OCI-LY7 (cell line): ENCODE data around the gene VWA2. TPM values are rescaled to one million over a fixed set of nuclear protein-coding genes. Genes with fewer than 3 reads are reported as not detected.

ENCODE experiments used
- BruUV-seq: library from RNA; stranded (reverse); fragments of 400-500 nt; replicated peaks from 2 replicates; lab custom pipeline; 2021; lab: Mats Ljungman, UMichigan
- CTCF ChIA-PET: fragments of 300-600 bp; sonication (Branson Sonifier 250); formaldehyde crosslinking; loops from one replicate; lab custom pipeline; 2022; ENCODE audit warnings: antibody characterized with exemption; ENCODE audit not compliant: unreplicated experiment; lab: Charles Lee
- POLR2A ChIA-PET: fragments of 300-600 bp; sonication (Branson Sonifier 250); formaldehyde crosslinking; loops from one replicate; lab custom pipeline; 2022; ENCODE audit warnings: antibody characterized with exemption; lab: Charles Lee
- DNase-seq: peaks from one replicate; pipeline ENCODE4 v3.0.0-alpha.2; 2015; ENCODE audit warnings: low spot score
- H2AFZ ChIP-seq: fragments of 200-600 bp; sonication (generic), shearing (Covaris generic); 2 replicates; pipeline ENCODE4 v1.6.1; 2014; ENCODE audit warnings: mild to moderate bottlenecking, antibody characterized with exemption, low read length, moderate library complexity
- H3K27ac ChIP-seq: fragments of 200-600 bp; sonication (generic); 2 replicates; pipeline ENCODE4 v1.5.1; 2014; ENCODE audit warnings: mixed run types, low read depth, mild to moderate bottlenecking, moderate library complexity, low read length, inconsistent platforms; ENCODE audit not compliant: poor library complexity, severe bottlenecking
- H3K36me3 ChIP-seq: fragments of 200-600 bp; sonication (generic); 2 replicates; pipeline ENCODE4 v1.6.1; 2014; ENCODE audit warnings: mild to moderate bottlenecking, antibody characterized with exemption, low read length, moderate library complexity, mixed read lengths; ENCODE audit not compliant: insufficient read depth
- H3K4me1 ChIP-seq: fragments of 200-600 bp; sonication (generic); 2 replicates; pipeline ENCODE4 v1.5.1; 2014; ENCODE audit warnings: mild to moderate bottlenecking, low read length; ENCODE audit not compliant: insufficient read depth, poor library complexity, severe bottlenecking
- H3K4me2 ChIP-seq: fragments of 200-600 bp; sonication (generic); 2 replicates; pipeline ENCODE4 v1.6.1; 2014; ENCODE audit warnings: mild to moderate bottlenecking, low read length
- H3K4me3 ChIP-seq: fragments of 200-600 bp; sonication (generic); 2 replicates; pipeline ENCODE4 v1.5.1; 2014; ENCODE audit warnings: mild to moderate bottlenecking, low read depth, low read length; ENCODE audit not compliant: poor library complexity, severe bottlenecking
- H3K79me2 ChIP-seq: fragments of 200-600 bp; sonication (generic); 2 replicates; pipeline ENCODE4 v1.6.1; 2016; ENCODE audit warnings: low read depth, mild to moderate bottlenecking, low read length, moderate library complexity, mixed read lengths; ENCODE audit not compliant: insufficient read depth
- H3K9me2 ChIP-seq: fragments of 200-600 bp; sonication (generic); 2 replicates; pipeline ENCODE4 v1.6.1; 2016; ENCODE audit warnings: mild to moderate bottlenecking, low read length, mixed read lengths; ENCODE audit not compliant: insufficient read depth
- H3K9me3 ChIP-seq: fragments of 200-600 bp; sonication (generic); 2 replicates; pipeline ENCODE4 v1.6.1; 2014; ENCODE audit warnings: mild to moderate bottlenecking, mixed run types, low read length, mixed read lengths
- H4K20me1 ChIP-seq: fragments of 200-600 bp; sonication (generic); 2 replicates; pipeline ENCODE4 v1.6.1; 2014; ENCODE audit warnings: mild to moderate bottlenecking, antibody characterized with exemption, low read length, moderate library complexity, mixed read lengths; ENCODE audit not compliant: insufficient read depth
- CTCF ChIP-seq: fragments of 200-600 bp; sonication (generic); conservative IDR thresholded peaks from 2 replicates; pipeline ENCODE4 v1.5.1; 2014; ENCODE audit warnings: mild to moderate bottlenecking, antibody characterized with exemption, low read length, moderate library complexity, mixed read lengths
- EZH2phosphoT487 ChIP-seq: fragments of 200-600 bp; sonication (generic); IDR thresholded peaks from 2 replicates; pipeline ENCODE4 v1.6.1; 2018; ENCODE audit warnings: low read depth, borderline replicate concordance, mild to moderate bottlenecking, mixed run types, antibody characterized with exemption, low read length, moderate library complexity, mixed read lengths
- intact Hi-C: fragments of 100-400 bp; cut with micrococcal nuclease; formaldehyde crosslinking; loops from one replicate; pipeline ENCODE4 v1.10.0; 2022; ENCODE audit not compliant: unreplicated experiment
- total RNA-seq, 2 experiments: library from RNA; depleted of rRNA in 1 of 2; stranded (reverse); fragments of >200 nt in 1 of 2; shearing (Covaris generic) in 1 of 2; gene quantifications; 2 replicates each; pipeline ENCODE4 v1.2.3, GENCODE V29; 2014 to 2022

The VWA2 gene
- total RNA-seq, 2 experiments from 2014 or later = not detected

GRCh38 chr10:114223066-114223465, 16.0 kb upstream of the VWA2 start:
- TF ChIP-seq EZH2phosphoT487 (no peak), CTCF (no peak)
- CTCF ChIA-PET = interaction anchor here (0.6 kb wide), 2 partner anchors 48 to 483 kb away, joined by 3 read pairs; no protein-coding TSS in a partner anchor

GRCh38 chr10:114228156-114228555, 10.9 kb upstream of the VWA2 start:
- BruUV-seq = no TSS peak
- Histone ChIP-seq H3K4me3 (no peak overlapping the region), H3K9me3 (no peaks in the 10 kb centered on the region), H3K9me2 (no peaks in the 10 kb centered on the region), H2AFZ (no peak overlapping the region), H3K36me3 (no peaks in the 10 kb centered on the region), H4K20me1 (no peaks in the 10 kb centered on the region), H3K4me1 (no peaks in the 10 kb centered on the region), H3K27ac (no peak overlapping the region), H3K4me2 (no peak overlapping the region), H3K79me2 (no peaks in the 10 kb centered on the region)
- no peak for TF ChIP-seq CTCF
- TF ChIP-seq EZH2phosphoT487 = no peak
- intact Hi-C loops = no loop called here
- DNase-seq = no peak
- ChIA-PET POLR2A (interaction anchor here (0.6 to 1.5 kb wide), 2 partner anchors 8 to 69 kb away, joined by 4 to 5 read pairs; no protein-coding TSS in a partner anchor), CTCF (no interaction called here)

More at GRCh38 chr10:114223066-114223465, 16.0 kb upstream of the VWA2 start:
- Histone ChIP-seq H4K20me1 (no peaks in the 10 kb centered on the region), H3K36me3 (no peaks in the 10 kb centered on the region), H3K4me1 (no peaks in the 10 kb centered on the region), H3K79me2 (no peaks in the 10 kb centered on the region), H2AFZ (no peak overlapping the region), H3K27ac (no peak overlapping the region), H3K4me3 (no peak overlapping the region), H3K9me2 (no peaks in the 10 kb centered on the region), H3K9me3 (no peaks in the 10 kb centered on the region), H3K4me2 (no peak overlapping the region)
- no peak for DNase-seq
- no TSS peak for BruUV-seq
- POLR2A ChIA-PET = interaction anchor here (0.9 kb wide), 1 partner anchor 490 kb away, joined by 3 read pairs; no protein-coding TSS in a partner anchor
- intact Hi-C loops = no loop called here

- no peak overlapping the region for H3K4me2 ChIP-seq
- no peaks in the 10 kb centered on the region for H3K9me3 ChIP-seq
- POLR2A ChIA-PET = interaction anchor here (0.5 to 0.9 kb wide), 5 partner anchors 8 to 362 kb away, joined by 3 to 8 read pairs (median 3); no protein-coding TSS in a partner anchor
- intact Hi-C loops = no loop called here
- no peaks in the 10 kb centered on the region for H3K36me3 ChIP-seq
- no peaks in the 10 kb centered on the region for H4K20me1 ChIP-seq
- CTCF ChIA-PET = no interaction called here
- no peak for DNase-seq
- TF ChIP-seq EZH2phosphoT487 (no peak), CTCF (no peak)
- no TSS peak for BruUV-seq
- no peak overlapping the region for H3K4me3 ChIP-seq
- H3K79me2 ChIP-seq = no peaks in the 10 kb centered on the region
- no peaks in the 10 kb centered on the region for H3K4me1 ChIP-seq
- H3K9me2 ChIP-seq = no peaks in the 10 kb centered on the region
- H2AFZ ChIP-seq = no peak overlapping the region
- no peak overlapping the region for H3K27ac ChIP-seq
Measured at GRCh38 chr10:114232561-114233176, 6.4 kb upstream of the VWA2 start.
